VCaP (cell line): Measurements from ENCODE around the gene CREM.

ENCODE experiments used
- H3K27ac ChIP-seq: fragments of 450-650 bp; 2 replicates; pipeline ENCODE4 v1.5.1; 2017
- CTCF ChIP-seq: fragments of 450-650 bp; conservative IDR thresholded peaks from 2 replicates; pipeline ENCODE4 v1.5.1; 2017; ENCODE audit warnings: mild to moderate bottlenecking, moderate library complexity

Gene CREM

DNA sequence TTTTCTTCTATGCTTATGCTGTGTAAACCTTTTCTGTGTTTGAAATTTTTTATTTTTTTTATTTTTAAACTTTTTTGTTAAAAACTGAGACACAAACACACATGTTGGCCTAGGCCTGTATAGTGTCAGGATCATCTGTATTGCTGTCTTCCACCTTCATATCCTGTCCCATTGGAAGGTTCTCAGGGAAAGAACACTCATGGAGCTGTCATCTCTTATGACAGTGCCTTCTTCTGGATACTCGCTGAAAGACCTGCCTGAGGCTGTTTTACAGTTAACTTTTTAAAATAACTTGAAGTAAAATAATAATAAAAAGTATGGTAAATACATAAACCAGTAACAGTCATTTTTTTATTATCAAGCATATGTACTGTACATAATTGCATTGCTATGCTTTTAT is 34.1 kb downstream of the CREM start:
- TF ChIP-seq CTCF, result no peak
- no peak overlapping the region for H3K27ac ChIP-seq

GRCh38 chr10:35161906-35162305 is 35.3 kb downstream of the CREM start:
- no peak for TF ChIP-seq CTCF

GRCh38 chr10:35165136-35165535 is 38.5 kb downstream of the CREM start:
- TF ChIP-seq CTCF, result no peak
- no peak overlapping the region for H3K27ac ChIP-seq

More at GRCh38 chr10:35161906-35162305, 35.3 kb downstream of the CREM start:
- H3K27ac ChIP-seq, result no peak overlapping the region

GRCh38 chr10:35165811-35166210 is 39.2 kb downstream of the CREM start:
- no peak for TF ChIP-seq CTCF
- H3K27ac ChIP-seq, result no peak overlapping the region

GRCh38 chr10:35166607-35167006 is 40.0 kb downstream of the CREM start:
- H3K27ac ChIP-seq, result no peak overlapping the region
- no peak for TF ChIP-seq CTCF

GRCh38 chr10:35167342-35167741 is 40.7 kb downstream of the CREM start:
- no peak for TF ChIP-seq CTCF
- H3K27ac ChIP-seq, result no peak overlapping the region

GRCh38 chr10:35172146-35172545 is 45.5 kb downstream of the CREM start:
- H3K27ac ChIP-seq, result no peak overlapping the region
- no peak for TF ChIP-seq CTCF

DNA sequence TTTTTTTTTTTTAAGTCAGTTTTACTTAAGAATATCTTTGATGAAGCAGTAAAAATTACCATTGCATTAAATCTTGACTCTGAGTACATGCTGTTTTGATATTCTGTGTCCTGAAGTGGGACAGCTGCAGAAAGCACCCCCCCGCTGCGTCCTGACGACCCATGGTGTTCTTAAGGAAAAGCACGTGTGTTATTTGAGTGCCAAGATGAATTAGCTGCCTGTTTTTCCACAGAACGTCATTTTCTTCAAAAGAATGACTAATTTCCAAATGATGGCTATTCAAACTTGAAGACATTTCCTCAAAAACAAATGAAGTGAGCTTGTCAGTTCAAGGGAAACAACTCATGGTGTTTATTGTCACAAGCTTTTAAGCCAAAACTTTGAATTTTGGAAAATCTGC is 45.9 kb downstream of the CREM start:
- no peak for TF ChIP-seq CTCF
- H3K27ac ChIP-seq, result no peak overlapping the region
